ENCODE results near the gene THRB. TPM values are rescaled to one million over a fixed set of nuclear protein-coding genes. Genes with fewer than 3 reads are reported as not detected.

Gene THRB
- total and polyA plus RNA-seq, 9 of the 15 experiments (the other 6 are each of a cell fraction or from before 2014, with no cell fraction given) = 1.7 to 14.9 (median 6.9) TPM

GRCh38 chr3:24521420-24522145 is 26.9 kb upstream of the THRB start (continued):
- TF ChIP-seq, protein P1, sequence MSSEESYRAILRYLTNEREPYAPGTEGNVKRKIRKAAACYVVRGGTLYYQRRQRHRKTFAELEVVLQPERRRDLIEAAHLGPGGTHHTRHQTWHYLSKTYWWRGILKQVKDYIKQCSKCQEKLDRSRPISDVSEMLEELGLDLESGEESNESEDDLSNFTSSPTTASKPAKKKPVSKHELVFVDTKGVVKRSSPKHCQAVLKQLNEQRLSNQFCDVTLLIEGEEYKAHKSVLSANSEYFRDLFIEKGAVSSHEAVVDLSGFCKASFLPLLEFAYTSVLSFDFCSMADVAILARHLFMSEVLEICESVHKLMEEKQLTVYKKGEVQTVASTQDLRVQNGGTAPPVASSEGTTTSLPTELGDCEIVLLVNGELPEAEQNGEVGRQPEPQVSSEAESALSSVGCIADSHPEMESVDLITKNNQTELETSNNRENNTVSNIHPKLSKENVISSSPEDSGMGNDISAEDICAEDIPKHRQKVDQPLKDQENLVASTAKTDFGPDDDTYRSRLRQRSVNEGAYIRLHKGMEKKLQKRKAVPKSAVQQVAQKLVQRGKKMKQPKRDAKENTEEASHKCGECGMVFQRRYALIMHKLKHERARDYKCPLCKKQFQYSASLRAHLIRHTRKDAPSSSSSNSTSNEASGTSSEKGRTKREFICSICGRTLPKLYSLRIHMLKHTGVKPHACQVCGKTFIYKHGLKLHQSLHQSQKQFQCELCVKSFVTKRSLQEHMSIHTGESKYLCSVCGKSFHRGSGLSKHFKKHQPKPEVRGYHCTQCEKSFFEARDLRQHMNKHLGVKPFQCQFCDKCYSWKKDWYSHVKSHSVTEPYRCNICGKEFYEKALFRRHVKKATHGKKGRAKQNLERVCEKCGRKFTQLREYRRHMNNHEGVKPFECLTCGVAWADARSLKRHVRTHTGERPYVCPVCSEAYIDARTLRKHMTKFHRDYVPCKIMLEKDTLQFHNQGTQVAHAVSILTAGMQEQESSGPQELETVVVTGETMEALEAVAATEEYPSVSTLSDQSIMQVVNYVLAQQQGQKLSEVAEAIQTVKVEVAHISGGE (CRISPR knock-in tag; IDR thresholded peaks at IDR 0.05) = peak in 1 of 3 experiments; percentile 35; a peak in 1 of 6 replicates
- TF ChIP-seq DIDO1 (tag; IDR thresholded peaks at IDR 0.05; ENCODE audit: low read depth) = no peak
- TF ChIP-seq MTA3 (IDR thresholded peaks at IDR 0.05; ENCODE audit: borderline replicate concordance) = peak; percentile 71; the same call in 1 of the 2 replicates
- no peak for TF ChIP-seq THAP12 (CRISPR knock-in tag; IDR thresholded peaks at IDR 0.05)
- TF ChIP-seq CHCHD3 (CRISPR knock-in tag; IDR thresholded peaks at IDR 0.05) = no peak
- no peak for TF ChIP-seq ZNF24 (IDR thresholded peaks at IDR 0.05)
- no peak for TF ChIP-seq HEY1 (CRISPR knock-in tag; IDR thresholded peaks at IDR 0.05; ENCODE audit: borderline replicate concordance)
- no peak for TF ChIP-seq CREB5 (CRISPR knock-in tag; IDR thresholded peaks at IDR 0.05)
- no peak for TF ChIP-seq ZKSCAN8 (CRISPR knock-in tag; IDR thresholded peaks at IDR 0.05)
- no peak for TF ChIP-seq ZNF740 (CRISPR knock-in tag; IDR thresholded peaks at IDR 0.05)
- TF ChIP-seq ZNF740 (tag; IDR thresholded peaks at IDR 0.05) = peak in 1 of 2 experiments; percentile 39; a peak in 1 of 4 replicates
- TF ChIP-seq, protein P2, sequence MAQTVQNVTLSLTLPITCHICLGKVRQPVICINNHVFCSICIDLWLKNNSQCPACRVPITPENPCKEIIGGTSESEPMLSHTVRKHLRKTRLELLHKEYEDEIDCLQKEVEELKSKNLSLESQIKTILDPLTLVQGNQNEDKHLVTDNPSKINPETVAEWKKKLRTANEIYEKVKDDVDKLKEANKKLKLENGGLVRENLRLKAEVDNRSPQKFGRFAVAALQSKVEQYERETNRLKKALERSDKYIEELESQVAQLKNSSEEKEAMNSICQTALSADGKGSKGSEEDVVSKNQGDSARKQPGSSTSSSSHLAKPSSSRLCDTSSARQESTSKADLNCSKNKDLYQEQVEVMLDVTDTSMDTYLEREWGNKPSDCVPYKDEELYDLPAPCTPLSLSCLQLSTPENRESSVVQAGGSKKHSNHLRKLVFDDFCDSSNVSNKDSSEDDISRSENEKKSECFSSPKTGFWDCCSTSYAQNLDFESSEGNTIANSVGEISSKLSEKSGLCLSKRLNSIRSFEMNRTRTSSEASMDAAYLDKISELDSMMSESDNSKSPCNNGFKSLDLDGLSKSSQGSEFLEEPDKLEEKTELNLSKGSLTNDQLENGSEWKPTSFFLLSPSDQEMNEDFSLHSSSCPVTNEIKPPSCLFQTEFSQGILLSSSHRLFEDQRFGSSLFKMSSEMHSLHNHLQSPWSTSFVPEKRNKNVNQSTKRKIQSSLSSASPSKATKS (CRISPR knock-in tag; IDR thresholded peaks at IDR 0.05) = no peak

Measured in K562 (cell line).